KOPT-K1 (cell line): ENCODE measurements around the gene TARS1.
"Not testable (repeated sequence)": the region's sequence is repeated elsewhere in the genome, so short reads cannot be mapped to it uniquely, and the experiment has no call there.

Source experiments
- H3K27ac ChIP-seq: fragments of 200-600 bp; sonication (generic); 2 replicates; pipeline ENCODE4 v1.5.1; 2016; ENCODE audit warnings: antibody characterized with exemption, mild to moderate bottlenecking, low read depth, low read length; ENCODE audit not compliant: poor library complexity, severe bottlenecking
- H3K36me3 ChIP-seq: fragments of 200-600 bp; sonication (generic); 2 replicates; pipeline ENCODE4 v1.5.1; 2017; ENCODE audit warnings: antibody characterized with exemption, mild to moderate bottlenecking, low read length, moderate library complexity; ENCODE audit not compliant: insufficient read depth
- H3K9me3 ChIP-seq: fragments of 200-600 bp; sonication (generic); 2 replicates; pipeline ENCODE4 v1.5.1; 2017; ENCODE audit warnings: antibody characterized with exemption, low read length, mild to moderate bottlenecking; ENCODE audit not compliant: insufficient read depth, poor library complexity, severe bottlenecking

The TARS1 gene

GRCh38 chr5:33425314-33425713, 15.5 kb upstream of the TARS1 start:
- Histone ChIP-seq H3K36me3 (no peaks in the 10 kb centered on the region), H3K27ac (no peak overlapping the region), H3K9me3 (peaks cover 5% of the 10 kb centered on the region)

GRCh38 chr5:33430983-33431382, 9.8 kb upstream of the TARS1 start:
- Histone ChIP-seq H3K36me3 (no peaks in the 10 kb centered on the region), H3K9me3 (peaks cover 5% of the 10 kb centered on the region), H3K27ac (no peak overlapping the region)

- Histone ChIP-seq H3K36me3 (no peaks in the 10 kb centered on the region), H3K27ac (no peak overlapping the region), H3K9me3 (peaks cover 5% of the 10 kb centered on the region)
These were observed 8.1 kb upstream of the TARS1 start for GRCh38 chr5:33432656-33433055.

GRCh38 chr5:33433303-33434240, 7.2 kb upstream of the TARS1 start:
- no peaks in the 10 kb centered on the region for H3K36me3 ChIP-seq
- H3K9me3 ChIP-seq, result peaks cover 5% of the 10 kb centered on the region
- H3K27ac ChIP-seq, result no peak overlapping the region

GRCh38 chr5:33435893-33436490, 4.8 kb upstream of the TARS1 start:
- not testable (repeated sequence) for H3K27ac ChIP-seq, H3K36me3 ChIP-seq, H3K9me3 ChIP-seq

- H3K27ac ChIP-seq, result no peak overlapping the region
- H3K36me3 ChIP-seq, result peaks cover 14% of the 10 kb centered on the region
- no peaks in the 10 kb centered on the region for H3K9me3 ChIP-seq
These were observed 1.8 kb upstream of the TARS1 start for GRCh38 chr5:33438996-33439395.

GRCh38 chr5:33439905-33440481, 772 bp upstream of the TARS1 start:
- H3K27ac ChIP-seq, result peak overlapping the region; percentile 90
- H3K9me3 ChIP-seq, result no peaks in the 10 kb centered on the region
- H3K36me3 ChIP-seq, result peaks cover 24% of the 10 kb centered on the region

- Histone ChIP-seq H3K27ac (peak overlapping the region; percentile 90), H3K36me3 (peaks cover 39% of the 10 kb centered on the region), H3K9me3 (no peaks in the 10 kb centered on the region)
These were observed 744 bp downstream of the TARS1 start for GRCh38 chr5:33441241-33442177.

- peaks cover 68% of the 10 kb centered on the region for H3K36me3 ChIP-seq
- H3K9me3 ChIP-seq, result no peaks in the 10 kb centered on the region
- H3K27ac ChIP-seq, result no peak overlapping the region
These were observed 3.8 kb downstream of the TARS1 start for GRCh38 chr5:33444542-33444941.

- Histone ChIP-seq H3K36me3 (peaks cover 81% of the 10 kb centered on the region), H3K27ac (no peak overlapping the region)
These were observed 5.0 kb downstream of the TARS1 start for GRCh38 chr5:33445798-33446197.

GRCh38 chr5:33448118-33448517, 7.4 kb downstream of the TARS1 start:
- H3K27ac ChIP-seq, result no peak overlapping the region
- H3K9me3 ChIP-seq, result no peaks in the 10 kb centered on the region
- H3K36me3 ChIP-seq, result peaks cover 98% of the 10 kb centered on the region

More at GRCh38 chr5:33445798-33446197, 5.0 kb downstream of the TARS1 start:
- no peaks in the 10 kb centered on the region for H3K9me3 ChIP-seq

GRCh38 chr5:33457126-33457525, 16.4 kb downstream of the TARS1 start:
- Histone ChIP-seq H3K9me3 (no peaks in the 10 kb centered on the region), H3K27ac (no peak overlapping the region), H3K36me3 (peaks cover 99% of the 10 kb centered on the region)

- Histone ChIP-seq H3K27ac (no peak overlapping the region), H3K9me3 (no peaks in the 10 kb centered on the region), H3K36me3 (peaks cover 100% of the 10 kb centered on the region)
These were observed 17.1 kb downstream of the TARS1 start for GRCh38 chr5:33457817-33458216.

- Histone ChIP-seq H3K36me3 (peaks cover 100% of the 10 kb centered on the region), H3K9me3 (no peaks in the 10 kb centered on the region), H3K27ac (no peak overlapping the region)
These were observed 19.4 kb downstream of the TARS1 start for GRCh38 chr5:33460210-33460609.
